ENCODE measurements around the gene TEX52.

GRCh38 chr12:2826721-2827515, 29.9 kb downstream of the TEX52 start:
- TF ChIP-seq, protein P1, sequence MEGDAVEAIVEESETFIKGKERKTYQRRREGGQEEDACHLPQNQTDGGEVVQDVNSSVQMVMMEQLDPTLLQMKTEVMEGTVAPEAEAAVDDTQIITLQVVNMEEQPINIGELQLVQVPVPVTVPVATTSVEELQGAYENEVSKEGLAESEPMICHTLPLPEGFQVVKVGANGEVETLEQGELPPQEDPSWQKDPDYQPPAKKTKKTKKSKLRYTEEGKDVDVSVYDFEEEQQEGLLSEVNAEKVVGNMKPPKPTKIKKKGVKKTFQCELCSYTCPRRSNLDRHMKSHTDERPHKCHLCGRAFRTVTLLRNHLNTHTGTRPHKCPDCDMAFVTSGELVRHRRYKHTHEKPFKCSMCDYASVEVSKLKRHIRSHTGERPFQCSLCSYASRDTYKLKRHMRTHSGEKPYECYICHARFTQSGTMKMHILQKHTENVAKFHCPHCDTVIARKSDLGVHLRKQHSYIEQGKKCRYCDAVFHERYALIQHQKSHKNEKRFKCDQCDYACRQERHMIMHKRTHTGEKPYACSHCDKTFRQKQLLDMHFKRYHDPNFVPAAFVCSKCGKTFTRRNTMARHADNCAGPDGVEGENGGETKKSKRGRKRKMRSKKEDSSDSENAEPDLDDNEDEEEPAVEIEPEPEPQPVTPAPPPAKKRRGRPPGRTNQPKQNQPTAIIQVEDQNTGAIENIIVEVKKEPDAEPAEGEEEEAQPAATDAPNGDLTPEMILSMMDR (IDR thresholded peaks at IDR 0.05; ENCODE audit: low read length): no peak
- no peak for TF ChIP-seq EZH2 (optimal IDR thresholded peaks at IDR 0.05; ENCODE audit: low read depth, low read length)
